ENCODE data around the gene CDK19.

The CDK19 gene

DNA sequence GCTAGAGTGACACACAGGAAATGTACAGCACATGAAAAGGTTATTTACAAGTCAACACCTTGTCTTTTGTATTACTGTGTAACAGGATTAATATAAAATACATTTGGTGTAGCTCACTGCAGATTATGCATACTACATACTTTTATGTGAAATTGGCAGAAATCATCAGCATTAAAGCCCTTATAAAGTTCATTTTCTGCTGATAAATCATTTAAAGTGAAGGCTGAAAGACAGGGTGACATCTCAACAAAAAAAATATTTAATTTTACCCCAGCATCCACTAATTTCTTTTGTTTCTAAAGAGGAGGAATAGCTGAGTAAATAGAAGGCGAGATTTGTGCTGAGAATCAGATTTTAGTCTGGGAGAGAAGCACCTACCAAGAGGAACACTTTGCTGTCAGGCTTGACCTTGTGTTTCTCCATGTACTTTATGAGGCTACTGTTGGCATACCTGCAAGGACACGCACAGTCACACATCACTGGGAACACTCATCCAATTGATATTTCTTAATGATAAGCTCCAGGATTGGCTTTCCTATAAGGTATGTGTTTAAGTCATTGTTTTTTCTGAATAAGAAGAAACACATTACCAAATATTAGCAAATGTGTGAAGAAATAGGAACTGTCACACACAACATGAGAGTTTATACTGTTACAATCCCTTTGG, 192.2 kb downstream of the CDK19 start:
- Histone ChIP-seq H3K4me2 (ENCODE audit: insufficient read depth, low read length, poor library complexity, severe bottlenecking) (no peak overlapping the region), H3K23ac (ENCODE audit: low read depth, low read length, poor library complexity) (no peak overlapping the region), H3K9me3 (replicated peaks in 1 of 2; ENCODE audit: control insufficient read depth in 2 of 2, insufficient read depth in 1 of 2, low read depth in 1 of 2, low read length in 2 of 2) (no peaks in the 10 kb centered on the region), H3K36me3 (replicated peaks in 1 of 2; ENCODE audit: control insufficient read depth in 2 of 2, insufficient read depth in 2 of 2, low read length in 2 of 2) (peaks cover 7 to 87% of the 10 kb centered on the region in 2 donors), H4K8ac (ENCODE audit: low read depth, low read length) (no peak overlapping the region), H3K9ac (ENCODE audit: low read depth, low read length, poor library complexity) (no peak overlapping the region), H3K79me1 (ENCODE audit: low read depth, low read length) (no peaks in the 10 kb centered on the region), H2AK5ac (ENCODE audit: low read depth, low read length) (no peak overlapping the region), H3K4me3 (ENCODE audit: low read length in 2 of 2) (no peak overlapping the region), H4K91ac (ENCODE audit: low read depth, low read length, poor library complexity) (no peak overlapping the region), H3K27ac (replicated peaks; ENCODE audit: low read length) (peak overlapping the region; percentile 40), H3K18ac (ENCODE audit: low read length) (no peak overlapping the region), H2AFZ (ENCODE audit: low read length) (no peak overlapping the region), H2BK120ac (ENCODE audit: low read depth, low read length) (no peak overlapping the region), H3K4ac (ENCODE audit: low read length) (no peak overlapping the region), H3K14ac (ENCODE audit: low read length) (no peak overlapping the region), H2BK15ac (ENCODE audit: low read length) (no peak overlapping the region), H2BK12ac (ENCODE audit: low read length) (no peak overlapping the region), H3K4me1 (ENCODE audit: control insufficient read depth in 2 of 2, insufficient read depth in 1 of 2, low read depth in 1 of 2, low read length in 2 of 2) (peaks cover 0 to 7% of the 10 kb centered on the region in 2 donors), H2BK5ac (ENCODE audit: low read length) (no peak overlapping the region), H3K27me3 (ENCODE audit: control insufficient read depth in 3 of 3, insufficient read depth in 3 of 3, low read depth in 1 of 3, low read length in 3 of 3) (no peaks in the 10 kb centered on the region)
- WGBS, 2 donors (ENCODE audit: extremely low coverage in 2 of 2, insufficient read length in 2 of 2, insufficient replicate concordance in 1 of 2): no CpG with 5 or more reads among the region's 2 CpGs
- DNase-seq (ENCODE audit: low spot score): no peak

GRCh38 chr6:110621061-110621460, 194.2 kb downstream of the CDK19 start:
- Histone ChIP-seq H3K14ac (ENCODE audit: low read length) (no peak overlapping the region), H3K9me3 (replicated peaks in 1 of 2; ENCODE audit: control insufficient read depth in 2 of 2, insufficient read depth in 1 of 2, low read depth in 1 of 2, low read length in 2 of 2) (no peaks in the 10 kb centered on the region), H3K4me3 (ENCODE audit: low read length in 2 of 2) (no peak overlapping the region), H3K36me3 (replicated peaks in 1 of 2; ENCODE audit: control insufficient read depth in 2 of 2, insufficient read depth in 2 of 2, low read length in 2 of 2) (peaks cover 7 to 86% of the 10 kb centered on the region in 2 donors), H3K4me2 (ENCODE audit: insufficient read depth, low read length, poor library complexity, severe bottlenecking) (no peak overlapping the region), H3K9ac (ENCODE audit: low read depth, low read length, poor library complexity) (no peak overlapping the region), H4K91ac (ENCODE audit: low read depth, low read length, poor library complexity) (no peak overlapping the region), H3K4me1 (ENCODE audit: control insufficient read depth in 2 of 2, insufficient read depth in 1 of 2, low read depth in 1 of 2, low read length in 2 of 2) (peaks cover 0 to 13% of the 10 kb centered on the region in 2 donors), H2BK12ac (ENCODE audit: low read length) (no peak overlapping the region), H4K8ac (ENCODE audit: low read depth, low read length) (no peak overlapping the region), H2BK15ac (ENCODE audit: low read length) (no peak overlapping the region), H3K23ac (ENCODE audit: low read depth, low read length, poor library complexity) (no peak overlapping the region), H2AFZ (ENCODE audit: low read length) (no peak overlapping the region), H3K79me1 (ENCODE audit: low read depth, low read length) (no peaks in the 10 kb centered on the region), H3K4ac (ENCODE audit: low read length) (no peak overlapping the region), H2BK120ac (ENCODE audit: low read depth, low read length) (no peak overlapping the region), H2AK5ac (ENCODE audit: low read depth, low read length) (no peak overlapping the region), H2BK5ac (ENCODE audit: low read length) (no peak overlapping the region), H3K18ac (ENCODE audit: low read length) (no peak overlapping the region), H3K27me3 (ENCODE audit: control insufficient read depth in 3 of 3, insufficient read depth in 3 of 3, low read depth in 1 of 3, low read length in 3 of 3) (no peaks in the 10 kb centered on the region), H3K27ac (replicated peaks; ENCODE audit: low read length) (no peak overlapping the region)
- no CpG with 5 or more reads among the region's 9 CpGs for WGBS, 2 donors (ENCODE audit: extremely low coverage in 2 of 2, insufficient read length in 2 of 2, insufficient replicate concordance in 1 of 2)
- DNase-seq (ENCODE audit: low spot score): no peak

DNA sequence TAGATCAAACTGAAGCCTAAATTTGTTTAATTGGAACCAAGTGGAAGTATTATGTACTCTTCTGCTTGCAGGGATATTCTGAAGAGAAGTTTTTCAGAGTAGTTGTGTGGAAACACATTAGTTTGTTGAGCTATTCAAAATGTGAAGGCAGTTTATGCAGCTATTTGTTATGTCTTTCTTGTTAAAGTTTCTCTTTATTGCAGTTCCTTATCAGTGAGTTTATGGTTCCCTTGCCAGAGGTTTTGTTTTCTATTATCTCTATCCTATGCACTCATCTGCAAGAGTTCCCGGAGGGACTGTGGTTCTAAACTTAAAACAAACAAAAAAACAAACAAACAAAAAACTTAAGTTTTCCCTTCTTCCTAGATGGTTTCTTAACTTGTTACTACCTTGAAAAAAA, 195.2 kb downstream of the CDK19 start:
- H3K9me3 ChIP-seq (replicated peaks in 1 of 2; ENCODE audit: control insufficient read depth in 2 of 2, insufficient read depth in 1 of 2, low read depth in 1 of 2, low read length in 2 of 2): no peaks in the 10 kb centered on the region
- H2BK120ac ChIP-seq (ENCODE audit: low read depth, low read length): no peak overlapping the region
- H3K36me3 ChIP-seq (replicated peaks in 1 of 2; ENCODE audit: control insufficient read depth in 2 of 2, insufficient read depth in 2 of 2, low read length in 2 of 2): peaks cover 7 to 87% of the 10 kb centered on the region in 2 donors
- H2AK5ac ChIP-seq (ENCODE audit: low read depth, low read length): no peak overlapping the region
- H4K91ac ChIP-seq (ENCODE audit: low read depth, low read length, poor library complexity): no peak overlapping the region
- H3K23ac ChIP-seq (ENCODE audit: low read depth, low read length, poor library complexity): no peak overlapping the region
- no peak overlapping the region for H2BK5ac ChIP-seq (ENCODE audit: low read length)
- H3K4ac ChIP-seq (ENCODE audit: low read length): no peak overlapping the region
- no peak overlapping the region for H2BK12ac ChIP-seq (ENCODE audit: low read length)
- H3K27me3 ChIP-seq (ENCODE audit: control insufficient read depth in 3 of 3, insufficient read depth in 3 of 3, low read depth in 1 of 3, low read length in 3 of 3): no peaks in the 10 kb centered on the region
- no peak overlapping the region for H4K8ac ChIP-seq (ENCODE audit: low read depth, low read length)
- no peak overlapping the region for H2AFZ ChIP-seq (ENCODE audit: low read length)
- no peak overlapping the region for H3K4me2 ChIP-seq (ENCODE audit: insufficient read depth, low read length, poor library complexity, severe bottlenecking)
- no peak overlapping the region for H2BK15ac ChIP-seq (ENCODE audit: low read length)
- H3K27ac ChIP-seq (replicated peaks; ENCODE audit: low read length): no peak overlapping the region
- no peak overlapping the region for H3K18ac ChIP-seq (ENCODE audit: low read length)
- peaks cover 0 to 13% of the 10 kb centered on the region in 2 donors for H3K4me1 ChIP-seq (ENCODE audit: control insufficient read depth in 2 of 2, insufficient read depth in 1 of 2, low read depth in 1 of 2, low read length in 2 of 2)
- no peak overlapping the region for H3K4me3 ChIP-seq (ENCODE audit: low read length in 2 of 2)
- DNase-seq (ENCODE audit: low spot score): no peak
- no CpG with 5 or more reads among the region's 1 CpG for WGBS, 2 donors (ENCODE audit: extremely low coverage in 2 of 2, insufficient read length in 2 of 2, insufficient replicate concordance in 1 of 2)
- no peaks in the 10 kb centered on the region for H3K79me1 ChIP-seq (ENCODE audit: low read depth, low read length)
- H3K9ac ChIP-seq (ENCODE audit: low read depth, low read length, poor library complexity): no peak overlapping the region
- H3K14ac ChIP-seq (ENCODE audit: low read length): no peak overlapping the region

DNA sequence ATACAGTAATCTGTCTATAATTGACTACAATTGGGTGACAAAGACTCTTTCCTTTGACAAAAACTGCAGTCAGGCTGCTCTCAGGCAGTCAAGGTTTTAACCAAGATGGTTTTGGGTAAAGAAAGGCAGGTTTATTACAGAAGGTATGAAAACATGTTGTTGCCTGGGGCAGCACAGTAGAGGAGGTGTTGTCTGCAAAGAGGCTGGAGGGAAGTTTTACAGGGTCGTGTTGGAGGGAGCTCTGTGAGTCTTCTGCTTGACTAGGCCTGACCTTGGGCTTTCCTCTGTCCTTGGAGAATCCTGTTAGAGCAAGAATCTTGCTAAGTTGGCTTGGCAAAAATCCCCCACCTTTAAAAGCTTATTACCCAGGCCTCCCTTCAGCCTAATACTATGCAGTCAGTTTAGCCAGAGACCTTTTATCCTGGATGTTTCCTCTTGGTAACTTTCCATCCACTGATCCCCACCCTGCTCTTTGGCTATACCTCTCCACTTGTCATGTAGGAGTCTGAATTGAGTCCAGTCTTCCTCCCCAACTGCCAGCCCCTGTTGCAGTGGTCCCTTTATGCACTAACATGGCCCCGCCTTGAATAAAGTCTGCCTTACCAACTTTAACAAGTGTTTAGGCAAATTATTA, 195.9 kb downstream of the CDK19 start:
- Histone ChIP-seq H2BK15ac (ENCODE audit: low read length) (no peak overlapping the region), H3K36me3 (replicated peaks in 1 of 2; ENCODE audit: control insufficient read depth in 2 of 2, insufficient read depth in 2 of 2, low read length in 2 of 2) (peaks cover 9 to 87% of the 10 kb centered on the region in 2 donors)

More for the DNA sequence above, 195.9 kb downstream of the CDK19 start:
- Histone ChIP-seq H3K4me2 (ENCODE audit: insufficient read depth, low read length, poor library complexity, severe bottlenecking) (no peak overlapping the region), H3K23ac (ENCODE audit: low read depth, low read length, poor library complexity) (no peak overlapping the region), H4K91ac (ENCODE audit: low read depth, low read length, poor library complexity) (no peak overlapping the region), H2BK120ac (ENCODE audit: low read depth, low read length) (no peak overlapping the region), H2AK5ac (ENCODE audit: low read depth, low read length) (no peak overlapping the region), H3K4me1 (ENCODE audit: control insufficient read depth in 2 of 2, insufficient read depth in 1 of 2, low read depth in 1 of 2, low read length in 2 of 2) (peaks cover 0 to 13% of the 10 kb centered on the region in 2 donors), H3K9me3 (replicated peaks in 1 of 2; ENCODE audit: control insufficient read depth in 2 of 2, insufficient read depth in 1 of 2, low read depth in 1 of 2, low read length in 2 of 2) (no peaks in the 10 kb centered on the region), H4K8ac (ENCODE audit: low read depth, low read length) (no peak overlapping the region), H3K79me1 (ENCODE audit: low read depth, low read length) (no peaks in the 10 kb centered on the region), H2AFZ (ENCODE audit: low read length) (no peak overlapping the region), H2BK5ac (ENCODE audit: low read length) (no peak overlapping the region), H2BK12ac (ENCODE audit: low read length) (no peak overlapping the region), H3K9ac (ENCODE audit: low read depth, low read length, poor library complexity) (no peak overlapping the region), H3K4me3 (ENCODE audit: low read length in 2 of 2) (no peak overlapping the region), H3K4ac (ENCODE audit: low read length) (no peak overlapping the region), H3K14ac (ENCODE audit: low read length) (no peak overlapping the region), H3K18ac (ENCODE audit: low read length) (no peak overlapping the region), H3K27me3 (ENCODE audit: control insufficient read depth in 3 of 3, insufficient read depth in 3 of 3, low read depth in 1 of 3, low read length in 3 of 3) (no peaks in the 10 kb centered on the region), H3K27ac (replicated peaks; ENCODE audit: low read length) (no peak overlapping the region)
- DNase-seq (ENCODE audit: low spot score): no peak
- WGBS, 2 donors (ENCODE audit: extremely low coverage in 2 of 2, insufficient read length in 2 of 2, insufficient replicate concordance in 1 of 2): no CpG with 5 or more reads among the region's 2 CpGs

Data from neuronal stem cell (in vitro differentiated cells).